SK-N-MC (cell line): ENCODE results near the gene ZMAT3.

Experiments used
- EZH2 ChIP-seq: fragments of 200-600 bp; sonication (generic); IDR thresholded peaks from one replicate; pipeline ENCODE4 v1.6.1; 2017; ENCODE audit warnings: antibody characterized with exemption
- FOXP2 ChIP-seq: optimal IDR thresholded peaks from 2 replicates; pipeline ENCODE3; 2011; ENCODE audit warnings: mild to moderate bottlenecking, moderate library complexity; ENCODE audit not compliant: insufficient read depth; ENCODE audit errors: extremely low read length, control extremely low read depth
- POLR2AphosphoS5 ChIP-seq: IDR thresholded peaks from 2 replicates; pipeline ENCODE4 v1.6.1; 2012; ENCODE audit warnings: mild to moderate bottlenecking, low read depth, low read length, borderline replicate concordance

GRCh38 chr3:179000144-179000543, 71.5 kb downstream of the ZMAT3 start:
- no peak for TF ChIP-seq FOXP2
- TF ChIP-seq EZH2: no peak
- TF ChIP-seq POLR2AphosphoS5: no peak
